Omental fat pad (tissue), 4 donors: ENCODE measurements around the gene ANO3. TPM values are rescaled to one million over a fixed set of nuclear protein-coding genes. Genes with fewer than 3 reads are reported as not detected.

Source experiments
- ATAC-seq: fragments of 150-250 bp; one replicate; pipeline ENCODE4 v1.9.1; 2016; ENCODE audit warnings: mild to moderate bottlenecking, moderate library complexity; ENCODE audit not compliant: low FRiP score
- DNase-seq: peaks from one replicate; pipeline ENCODE4 v3.0.0-alpha.2; 2019; ENCODE audit warnings: low spot score
- CTCF ChIP-seq, 3 donors: fragments of 450-650 bp; IDR thresholded peaks; one replicate each; pipeline ENCODE4 v1.5.1; 2016 to 2017; ENCODE audit warnings: antibody characterized with exemption in 3 of 3, mild to moderate bottlenecking in 3 of 3, moderate library complexity in 2 of 3
- total RNA-seq, 4 donors: library from RNA; depleted of rRNA; stranded (reverse); fragments of >200 nt; gene quantifications; one replicate each; pipeline ENCODE4 v1.1.0, GENCODE V29; 2016

The ANO3 gene
- total RNA-seq, 4 donors from 2014 or later: 0.56 to 4.1 (median 1.6) TPM

DNA sequence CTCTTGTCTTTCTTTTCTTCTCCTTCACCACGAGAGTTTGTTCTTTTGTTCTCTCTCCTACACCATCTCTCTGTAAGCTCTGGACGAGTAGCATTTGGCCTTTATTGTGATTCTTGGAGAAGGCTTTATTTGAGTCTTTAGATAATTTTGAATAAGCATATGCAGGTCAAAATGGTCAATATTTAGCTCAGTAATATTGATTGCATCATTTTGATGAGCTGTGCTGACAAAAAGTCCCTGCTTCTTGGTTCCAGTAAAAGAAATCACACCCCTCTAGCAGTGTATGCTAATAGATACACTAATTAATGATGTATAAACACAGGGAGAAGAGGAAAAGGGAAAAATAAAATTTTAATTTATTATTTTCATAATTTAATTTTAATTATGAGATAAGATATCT lies 266.0 kb downstream of the ANO3 start:
- ATAC-seq: no peak
- DNase-seq: no peak
- TF ChIP-seq CTCF (IDR thresholded peaks at IDR 0.05): no peak

DNA sequence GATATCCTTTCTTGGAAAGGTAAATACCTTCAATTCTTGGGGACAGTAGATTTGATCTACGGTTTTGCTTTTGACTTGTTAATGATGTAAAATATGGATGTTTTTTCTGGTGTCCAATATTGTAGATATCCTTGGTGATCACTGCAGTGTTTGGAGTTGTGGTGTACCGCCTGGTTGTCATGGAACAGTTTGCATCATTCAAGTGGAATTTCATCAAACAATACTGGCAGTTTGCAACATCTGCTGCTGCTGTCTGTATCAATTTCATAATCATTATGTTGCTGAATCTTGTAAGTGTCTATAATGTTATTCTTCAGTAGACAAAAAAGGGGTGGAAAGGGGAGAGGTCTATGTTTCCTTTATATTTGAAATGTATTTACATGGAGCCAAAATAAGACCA lies 267.5 kb downstream of the ANO3 start:
- ATAC-seq (no peak), DNase-seq (no peak)
- no peak for TF ChIP-seq CTCF (IDR thresholded peaks at IDR 0.05)

DNA sequence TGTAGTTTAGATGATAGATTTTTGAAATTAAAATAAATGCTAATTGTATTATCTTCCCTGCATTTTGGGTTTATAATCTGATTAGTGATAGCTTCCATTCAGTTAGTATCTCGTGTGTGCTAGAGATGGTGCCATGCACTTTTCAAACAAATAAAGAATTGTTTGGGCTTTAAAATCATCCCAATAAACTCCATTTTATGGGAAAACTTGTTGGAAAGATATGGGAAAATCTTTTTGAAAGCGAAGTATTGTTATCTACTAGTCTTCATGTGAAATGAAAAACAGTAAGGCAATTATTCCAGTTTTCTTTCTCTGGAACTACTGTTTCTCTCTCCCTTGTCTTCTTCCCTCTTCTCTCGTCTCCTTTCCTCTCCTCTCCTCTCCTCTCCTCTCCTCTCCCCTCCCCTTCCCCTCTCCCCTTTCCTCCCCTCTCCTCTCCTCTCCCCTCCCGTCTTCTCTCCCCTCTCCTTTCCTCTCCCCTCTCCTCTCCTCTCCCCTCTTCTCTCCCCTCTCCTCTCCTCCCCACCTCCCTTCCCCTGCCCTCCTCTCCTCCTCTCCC lies 268.0 kb downstream of the ANO3 start:
- ATAC-seq (no peak), DNase-seq (no peak)
- no peak for TF ChIP-seq CTCF (IDR thresholded peaks at IDR 0.05)

DNA sequence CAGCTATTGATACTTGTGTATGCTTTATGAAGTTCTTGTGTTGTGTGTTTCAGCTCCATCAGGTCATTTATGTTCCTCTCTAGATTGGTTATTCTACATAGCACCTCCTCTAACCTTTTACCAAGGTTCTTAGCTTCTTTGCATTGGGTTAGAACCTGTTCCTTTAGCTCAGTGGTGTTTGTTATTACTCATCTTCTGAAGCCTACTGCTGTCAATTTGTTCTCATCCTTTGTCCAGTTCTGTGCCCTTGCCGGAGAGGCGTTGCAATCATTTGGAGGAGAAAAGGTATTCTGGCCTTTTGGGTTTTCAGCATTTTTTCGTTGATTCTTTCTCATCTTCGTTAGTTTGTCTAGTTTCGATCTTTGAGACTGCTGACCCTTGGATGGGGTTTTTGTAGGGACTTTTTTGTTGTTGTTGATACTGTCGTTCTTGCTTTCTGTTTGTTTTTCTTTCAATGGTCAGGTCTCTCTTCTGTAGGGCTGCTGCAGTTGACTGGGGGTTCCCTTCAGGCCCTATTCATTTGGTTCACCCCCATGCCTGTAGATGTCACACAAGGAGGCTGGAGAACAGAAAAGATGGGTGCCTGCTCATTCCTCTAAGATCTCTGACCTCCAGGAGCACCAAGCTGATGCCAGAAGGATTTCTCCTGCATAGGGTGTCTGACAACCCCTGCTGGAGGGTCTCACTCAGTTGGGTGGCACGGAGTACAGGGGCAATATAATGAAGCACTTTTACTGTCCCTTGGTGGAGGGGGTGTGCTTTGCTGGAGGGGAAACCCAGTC lies 276.0 kb downstream of the ANO3 start:
- DNase-seq (no peak), ATAC-seq (no peak)

DNA sequence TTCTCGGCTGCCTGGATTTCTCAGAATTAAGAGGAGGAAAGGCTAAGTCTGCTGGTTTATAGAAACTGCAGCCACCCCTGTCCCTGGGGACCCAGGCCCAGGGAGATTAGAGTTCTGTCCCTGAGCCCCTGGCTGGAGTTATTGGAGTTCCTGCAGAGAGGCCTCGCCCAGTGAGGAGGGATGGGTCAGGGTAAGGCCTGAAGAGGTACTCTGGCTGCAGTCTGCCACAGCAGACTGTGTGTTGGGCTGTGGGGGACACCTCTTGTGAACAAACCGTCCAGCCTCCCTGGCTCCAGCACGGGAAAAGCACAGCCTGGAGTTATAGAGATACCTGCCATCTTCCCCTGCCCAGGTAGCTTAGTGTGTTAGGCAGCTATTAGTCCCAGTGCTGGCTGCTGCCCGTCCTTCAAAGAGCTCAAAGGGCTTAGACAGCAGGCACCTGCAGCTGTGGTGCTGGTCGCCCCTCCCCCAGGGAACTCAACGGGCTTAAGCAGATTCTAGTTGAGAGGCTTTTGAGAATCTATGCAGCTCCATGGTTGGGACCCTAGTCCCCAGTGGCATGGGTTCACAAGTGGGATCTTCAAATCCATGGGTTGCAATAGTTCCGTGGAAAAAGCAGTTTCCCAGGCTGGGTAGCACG lies 276.7 kb downstream of the ANO3 start:
- TF ChIP-seq CTCF (IDR thresholded peaks at IDR 0.05): no peak
- ATAC-seq (no peak), DNase-seq (no peak)

More for the DNA sequence above, 276.0 kb downstream of the ANO3 start:
- no peak for TF ChIP-seq CTCF (IDR thresholded peaks at IDR 0.05)

DNA sequence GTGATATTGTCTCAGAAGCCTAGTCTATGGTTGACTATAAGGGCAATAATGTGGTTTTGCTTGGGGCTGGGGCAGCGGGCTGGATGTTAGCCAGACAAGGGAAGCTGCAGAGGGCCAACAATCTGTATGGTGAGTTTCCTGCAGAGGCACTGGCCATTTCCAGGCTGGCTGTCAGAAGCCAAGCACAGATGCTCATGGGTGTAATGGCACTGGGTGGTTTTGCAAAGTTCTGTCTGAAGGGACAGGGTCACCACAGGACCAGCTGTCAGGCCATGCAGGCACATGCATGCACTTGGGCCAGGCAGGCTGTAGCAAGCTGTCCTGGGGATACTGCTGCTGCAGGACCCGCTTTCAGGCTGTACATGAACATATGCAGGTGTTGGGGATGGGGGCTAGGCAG lies 281.8 kb downstream of the ANO3 start:
- ATAC-seq: no peak
- no peak for TF ChIP-seq CTCF (IDR thresholded peaks at IDR 0.05)
- no peak for DNase-seq
